Tibial nerve (tissue), 4 donors: ENCODE results near the gene ZP1. TPM values are rescaled to one million over a fixed set of nuclear protein-coding genes. Genes with fewer than 3 reads are reported as not detected.
A peak's percentile ranks its signal among the peaks of the same experiment; 100 is the strongest.

Experiments
- DNase-seq, 2 donors: peaks; one replicate each; pipeline ENCODE4 v3.0.0-alpha.2; 2019; ENCODE audit warnings: low spot score in 2 of 2
- H3K27ac ChIP-seq, 4 donors: fragments of 200-600 bp; sonication (generic) in 3 of 4; one replicate each; pipeline ENCODE4 v1.5.1; 2017 to 2019; ENCODE audit warnings: mild to moderate bottlenecking in 1 of 4
- H3K27me3 ChIP-seq, 2 donors: fragments of 200-600 bp; sonication (generic) in 1 of 2; one replicate each; pipeline versions ENCODE4 v1.5.1 to v1.6.0; 2017 to 2019
- H3K36me3 ChIP-seq, 3 donors: fragments of 200-600 bp; sonication (generic); one replicate each; pipeline ENCODE4 v1.5.1; 2018 to 2019
- H3K4me1 ChIP-seq, 4 donors: fragments of 200-600 bp; sonication (generic) in 3 of 4; one replicate each; pipeline ENCODE4 v1.5.1; 2017 to 2019
- H3K4me3 ChIP-seq, 4 donors: fragments of 200-600 bp; sonication (generic) in 3 of 4; one replicate each; pipeline ENCODE4 v1.5.1; 2017 to 2019; ENCODE audit warnings: mild to moderate bottlenecking in 1 of 4, moderate library complexity in 1 of 4
- H3K9me3 ChIP-seq, 4 donors: fragments of 200-600 bp; sonication (generic) in 3 of 4; one replicate each; pipeline ENCODE4 v1.5.1; 2017 to 2019
- EP300 ChIP-seq, 2 donors: sonication (generic); formaldehyde crosslinking; IDR thresholded peaks; one replicate each; pipeline ENCODE4 v1.6.1; 2017; ENCODE audit warnings: antibody characterized with exemption in 2 of 2, mild to moderate bottlenecking in 1 of 2
- POLR2A ChIP-seq, 2 donors: fragments of 450-650 bp; IDR thresholded peaks; one replicate each; pipeline ENCODE4 v1.6.1; 2017; ENCODE audit warnings: antibody characterized with exemption in 2 of 2, mild to moderate bottlenecking in 2 of 2, moderate library complexity in 2 of 2
- WGBS, 2 donors: methylation state at CpG; one replicate each; pipeline ENCODE4 v1.1.5; 2018; 5-methylcytosine and 5-hydroxymethylcytosine counted together
- total RNA-seq, 4 donors: library from RNA; depleted of rRNA; stranded (reverse); fragments of >200 nt; gene quantifications; one replicate each; pipeline ENCODE4 v1.1.0, GENCODE V29; 2016
- TF ChIP-seq, protein P1 (sequence below), 5 experiments: fragments of 200-600 bp in 3 of 5; fragments of 450-650 bp in 2 of 5; sonication (generic) in 3 of 5; IDR thresholded peaks; one replicate each; pipeline ENCODE4 v1.5.1; 2016 to 2019; ENCODE audit warnings: antibody characterized with exemption in 5 of 5, mild to moderate bottlenecking in 3 of 5, moderate library complexity in 2 of 5

ZP1 gene
- total RNA-seq, 4 donors from 2014 or later, result not detected

- peaks cover 0 to 3% (median 0%) of the 10 kb centered on the region in 4 donors for H3K4me1 ChIP-seq
- peaks cover 0 to 94% (median 0%) of the 10 kb centered on the region in 3 donors for H3K36me3 ChIP-seq
- no peaks in the 10 kb centered on the region for H3K27me3 ChIP-seq
- H3K4me3 ChIP-seq, result no peak overlapping the region
- no peaks in the 10 kb centered on the region for H3K9me3 ChIP-seq
- no peak overlapping the region for H3K27ac ChIP-seq
- 46 to 63% methylated on average over 5 of the region's 5 CpGs for WGBS, 2 donors
- no peak for DNase-seq
- TF ChIP-seq, protein P1, sequence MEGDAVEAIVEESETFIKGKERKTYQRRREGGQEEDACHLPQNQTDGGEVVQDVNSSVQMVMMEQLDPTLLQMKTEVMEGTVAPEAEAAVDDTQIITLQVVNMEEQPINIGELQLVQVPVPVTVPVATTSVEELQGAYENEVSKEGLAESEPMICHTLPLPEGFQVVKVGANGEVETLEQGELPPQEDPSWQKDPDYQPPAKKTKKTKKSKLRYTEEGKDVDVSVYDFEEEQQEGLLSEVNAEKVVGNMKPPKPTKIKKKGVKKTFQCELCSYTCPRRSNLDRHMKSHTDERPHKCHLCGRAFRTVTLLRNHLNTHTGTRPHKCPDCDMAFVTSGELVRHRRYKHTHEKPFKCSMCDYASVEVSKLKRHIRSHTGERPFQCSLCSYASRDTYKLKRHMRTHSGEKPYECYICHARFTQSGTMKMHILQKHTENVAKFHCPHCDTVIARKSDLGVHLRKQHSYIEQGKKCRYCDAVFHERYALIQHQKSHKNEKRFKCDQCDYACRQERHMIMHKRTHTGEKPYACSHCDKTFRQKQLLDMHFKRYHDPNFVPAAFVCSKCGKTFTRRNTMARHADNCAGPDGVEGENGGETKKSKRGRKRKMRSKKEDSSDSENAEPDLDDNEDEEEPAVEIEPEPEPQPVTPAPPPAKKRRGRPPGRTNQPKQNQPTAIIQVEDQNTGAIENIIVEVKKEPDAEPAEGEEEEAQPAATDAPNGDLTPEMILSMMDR (IDR thresholded peaks at IDR 0.05), result no peak
- TF ChIP-seq EP300 (IDR thresholded peaks at IDR 0.05), result no peak
- TF ChIP-seq POLR2A (IDR thresholded peaks at IDR 0.05), result no peak
Observed at GRCh38 chr11:60890696-60891095, 23.4 kb downstream of the ZP1 start.

- no peak for TF ChIP-seq POLR2A (IDR thresholded peaks at IDR 0.05)
- TF ChIP-seq EP300 (IDR thresholded peaks at IDR 0.05), result no peak
- TF ChIP-seq, protein P1 (IDR thresholded peaks at IDR 0.05), result no peak
- no peak overlapping the region for H3K4me3 ChIP-seq
- DNase-seq, result no peak
- no peaks in the 10 kb centered on the region for H3K27me3 ChIP-seq
- no peaks in the 10 kb centered on the region for H3K9me3 ChIP-seq
- H3K27ac ChIP-seq, result no peak overlapping the region
- H3K36me3 ChIP-seq, result peaks cover 0 to 98% (median 4%) of the 10 kb centered on the region in 3 donors
- 78 to 80% methylated on average over 7 of the region's 7 CpGs for WGBS, 2 donors
- H3K4me1 ChIP-seq, result peaks cover 0 to 3% (median 0%) of the 10 kb centered on the region in 4 donors
Observed at GRCh38 chr11:60891103-60891741, 23.9 kb downstream of the ZP1 start.

DNA sequence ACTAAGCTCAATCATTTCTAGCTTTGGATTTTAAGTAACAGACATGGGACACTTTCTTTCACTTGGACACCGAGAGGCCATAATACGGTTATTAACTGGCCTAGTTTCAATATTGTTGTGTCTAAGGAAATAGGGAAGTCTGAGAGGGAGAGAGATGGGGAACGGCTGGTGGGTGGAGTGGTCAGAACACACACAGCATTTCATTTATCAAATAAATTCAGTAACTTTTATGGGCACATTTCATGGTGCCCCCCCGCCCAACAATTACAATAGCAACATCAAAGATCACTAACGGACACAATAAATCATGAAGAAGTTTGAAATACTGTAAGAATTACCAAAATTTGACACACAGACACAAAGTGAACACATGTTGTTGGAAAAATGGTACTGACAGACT lies 28.3 kb downstream of the ZP1 start:
- H3K36me3 ChIP-seq, result peaks cover 5 to 100% (median 27%) of the 10 kb centered on the region in 3 donors
- no peak for DNase-seq
- H3K27me3 ChIP-seq, result no peaks in the 10 kb centered on the region
- H3K4me3 ChIP-seq, result no peak overlapping the region
- no peaks in the 10 kb centered on the region for H3K9me3 ChIP-seq
- TF ChIP-seq POLR2A (IDR thresholded peaks at IDR 0.05) (no peak), EP300 (IDR thresholded peaks at IDR 0.05) (no peak)
- TF ChIP-seq, protein P1 (IDR thresholded peaks at IDR 0.05), result no peak
- 80 to 81% methylated on average over 5 of the region's 5 CpGs for WGBS, 2 donors
- H3K4me1 ChIP-seq, result peaks cover 0 to 3% (median 0%) of the 10 kb centered on the region in 4 donors
- H3K27ac ChIP-seq, result no peak overlapping the region

DNA sequence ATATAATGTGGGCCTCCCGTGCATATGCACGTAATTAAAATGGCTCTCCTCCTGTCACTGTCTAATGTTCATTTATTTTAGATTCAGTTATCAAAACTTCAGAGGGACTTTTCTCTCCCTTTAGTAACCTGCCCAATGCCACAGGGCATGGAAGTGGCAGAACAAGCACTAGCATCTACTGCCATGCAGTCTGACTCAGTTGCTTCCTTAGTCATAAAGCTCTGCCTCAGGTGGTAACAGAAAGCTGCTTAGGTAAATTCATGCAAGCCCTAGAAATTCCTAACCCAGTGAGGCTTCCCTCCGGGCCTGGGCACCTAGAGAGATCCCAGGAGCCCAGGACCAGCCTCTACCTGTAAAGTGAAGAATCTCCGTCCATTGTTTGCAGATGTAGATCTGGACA lies 30.2 kb downstream of the ZP1 start:
- DNase-seq, result no peak
- 90 to 95% methylated on average over 4 of the region's 4 CpGs for WGBS, 2 donors
- TF ChIP-seq POLR2A (IDR thresholded peaks at IDR 0.05) (no peak), EP300 (IDR thresholded peaks at IDR 0.05) (no peak)
- TF ChIP-seq, protein P1 (IDR thresholded peaks at IDR 0.05), result no peak
- Histone ChIP-seq H3K4me1 (no peaks in the 10 kb centered on the region), H3K27me3 (no peaks in the 10 kb centered on the region), H3K9me3 (no peaks in the 10 kb centered on the region), H3K4me3 (no peak overlapping the region), H3K36me3 (peaks cover 5 to 100% (median 32%) of the 10 kb centered on the region in 3 donors), H3K27ac (no peak overlapping the region)

- H3K27ac ChIP-seq, result no peak overlapping the region
- TF ChIP-seq POLR2A (IDR thresholded peaks at IDR 0.05) (no peak), EP300 (IDR thresholded peaks at IDR 0.05) (no peak)
- TF ChIP-seq, protein P1 (IDR thresholded peaks at IDR 0.05), result peak; percentile 82 to 95 (median 93)
- peak in 1 of 2 donors; percentile 52 for DNase-seq
- no peak overlapping the region for H3K4me3 ChIP-seq
- no peaks in the 10 kb centered on the region for H3K9me3 ChIP-seq
- peaks cover 0 to 12% (median 2%) of the 10 kb centered on the region in 4 donors for H3K4me1 ChIP-seq
- peaks cover 5 to 98% (median 35%) of the 10 kb centered on the region in 3 donors for H3K36me3 ChIP-seq
- WGBS, 2 donors, result 59 to 64% methylated on average over 12 of the region's 12 CpGs
- no peaks in the 10 kb centered on the region for H3K27me3 ChIP-seq
Observed at GRCh38 chr11:60899046-60899936, 31.9 kb downstream of the ZP1 start.
